Upper lobe of right lung (tissue), 1 donor: ENCODE results near the gene LRMDA. TPM values are rescaled to one million over a fixed set of nuclear protein-coding genes. Genes with fewer than 3 reads are reported as not detected.

Experiments
- ATAC-seq: fragments of 200-7000 bp; cut with Tn5 transposase; one replicate; pipeline ENCODE4 v1.9.1; 2020; ENCODE audit warnings: mild to moderate bottlenecking, moderate library complexity
- DNase-seq: peaks from one replicate; pipeline ENCODE4 v3.0.0-alpha.2; 2020
- H3K27ac ChIP-seq: fragments of 200-600 bp; one replicate; pipeline ENCODE4 v1.8.0; 2022
- H3K27me3 ChIP-seq: fragments of 200-600 bp; one replicate; pipeline ENCODE4 v1.8.0; 2022; ENCODE audit warnings: mild to moderate bottlenecking
- H3K36me3 ChIP-seq: fragments of 200-600 bp; one replicate; pipeline ENCODE4 v1.8.0; 2022
- H3K4me1 ChIP-seq: fragments of 200-600 bp; one replicate; pipeline ENCODE4 v1.8.0; 2022
- H3K4me3 ChIP-seq: fragments of 200-600 bp; one replicate; pipeline ENCODE4 v1.8.0; 2022; ENCODE audit warnings: mild to moderate bottlenecking
- H3K9me3 ChIP-seq: fragments of 200-600 bp; one replicate; pipeline ENCODE4 v1.8.0; 2022
- CTCF ChIP-seq: fragments of 200-600 bp; IDR thresholded peaks from one replicate; pipeline ENCODE4 v1.8.0; 2022; ENCODE audit warnings: antibody characterized with exemption
- intact Hi-C: fragments of 100-400 bp; cut with DNase I; formaldehyde crosslinking; loops from one replicate; pipeline ENCODE4 v1.11.0; 2022
- total RNA-seq: library from RNA; stranded (reverse); fragmentation: NEBNext Ultra II Directional; extraction: Animal tissue kit (Norgen Biotek cat#: 25700); gene quantifications from one replicate; pipeline ENCODE4 v1.2.1, GENCODE V29; 2021
- donor health status: DM: no; HTN: yes; CAD: no; lungs with severe emphysema.

The LRMDA gene
- total RNA-seq, 1 donor from 2014 or later = 20.0 TPM

GRCh38 chr10:75528392-75528791 is 97.0 kb downstream of the LRMDA start:
- Histone ChIP-seq H3K9me3 (no peaks in the 10 kb centered on the region), H3K27ac (no peak overlapping the region), H3K4me1 (no peaks in the 10 kb centered on the region), H3K4me3 (no peak overlapping the region), H3K27me3 (no peaks in the 10 kb centered on the region), H3K36me3 (no peaks in the 10 kb centered on the region)
- intact Hi-C loops = no loop called here
- DNase-seq = no peak
- peak; percentile 79 for ATAC-seq
- no peak for TF ChIP-seq CTCF

GRCh38 chr10:75530299-75530698 is 98.9 kb downstream of the LRMDA start:
- no peaks in the 10 kb centered on the region for H3K36me3 ChIP-seq
- ATAC-seq = peak; percentile 54

GRCh38 chr10:75531571-75532031 is 100.2 kb downstream of the LRMDA start:
- intact Hi-C loops = no loop called here
- ATAC-seq = peak; percentile 28
- Histone ChIP-seq H3K4me1 (no peaks in the 10 kb centered on the region), H3K27me3 (no peaks in the 10 kb centered on the region), H3K9me3 (no peaks in the 10 kb centered on the region), H3K4me3 (no peak overlapping the region), H3K36me3 (no peaks in the 10 kb centered on the region), H3K27ac (no peak overlapping the region)
- no peak for DNase-seq
- TF ChIP-seq CTCF = no peak

More at GRCh38 chr10:75530299-75530698, 98.9 kb downstream of the LRMDA start:
- Histone ChIP-seq H3K4me3 (no peak overlapping the region), H3K4me1 (no peaks in the 10 kb centered on the region), H3K27me3 (no peaks in the 10 kb centered on the region), H3K27ac (no peak overlapping the region), H3K9me3 (no peaks in the 10 kb centered on the region)
- TF ChIP-seq CTCF = no peak
- no peak for DNase-seq
- intact Hi-C loops = no loop called here

- intact Hi-C loops = no loop called here
- no peak overlapping the region for H3K4me3 ChIP-seq
- no peaks in the 10 kb centered on the region for H3K4me1 ChIP-seq
- H3K27me3 ChIP-seq = no peaks in the 10 kb centered on the region
- no peaks in the 10 kb centered on the region for H3K36me3 ChIP-seq
- H3K9me3 ChIP-seq = no peaks in the 10 kb centered on the region
- H3K27ac ChIP-seq = no peak overlapping the region
- TF ChIP-seq CTCF = no peak
- DNase-seq = no peak
- ATAC-seq = no peak
Observed at GRCh38 chr10:75532253-75532924, 101.0 kb downstream of the LRMDA start.

- Histone ChIP-seq H3K4me3 (no peak overlapping the region), H3K4me1 (peaks cover under 1% of the 10 kb centered on the region), H3K9me3 (no peaks in the 10 kb centered on the region), H3K27me3 (no peaks in the 10 kb centered on the region), H3K36me3 (no peaks in the 10 kb centered on the region), H3K27ac (no peak overlapping the region)
- DNase-seq (no peak), ATAC-seq (no peak)
- no peak for TF ChIP-seq CTCF
- intact Hi-C loops = no loop called here
Observed at GRCh38 chr10:75538144-75538543, 106.7 kb downstream of the LRMDA start.
